ENCODE data around the gene FXYD2.
"Not testable (repeated sequence)": the region's sequence is repeated elsewhere in the genome, so short reads cannot be mapped to it uniquely, and the experiment has no call there.

The FXYD2 gene

DNA sequence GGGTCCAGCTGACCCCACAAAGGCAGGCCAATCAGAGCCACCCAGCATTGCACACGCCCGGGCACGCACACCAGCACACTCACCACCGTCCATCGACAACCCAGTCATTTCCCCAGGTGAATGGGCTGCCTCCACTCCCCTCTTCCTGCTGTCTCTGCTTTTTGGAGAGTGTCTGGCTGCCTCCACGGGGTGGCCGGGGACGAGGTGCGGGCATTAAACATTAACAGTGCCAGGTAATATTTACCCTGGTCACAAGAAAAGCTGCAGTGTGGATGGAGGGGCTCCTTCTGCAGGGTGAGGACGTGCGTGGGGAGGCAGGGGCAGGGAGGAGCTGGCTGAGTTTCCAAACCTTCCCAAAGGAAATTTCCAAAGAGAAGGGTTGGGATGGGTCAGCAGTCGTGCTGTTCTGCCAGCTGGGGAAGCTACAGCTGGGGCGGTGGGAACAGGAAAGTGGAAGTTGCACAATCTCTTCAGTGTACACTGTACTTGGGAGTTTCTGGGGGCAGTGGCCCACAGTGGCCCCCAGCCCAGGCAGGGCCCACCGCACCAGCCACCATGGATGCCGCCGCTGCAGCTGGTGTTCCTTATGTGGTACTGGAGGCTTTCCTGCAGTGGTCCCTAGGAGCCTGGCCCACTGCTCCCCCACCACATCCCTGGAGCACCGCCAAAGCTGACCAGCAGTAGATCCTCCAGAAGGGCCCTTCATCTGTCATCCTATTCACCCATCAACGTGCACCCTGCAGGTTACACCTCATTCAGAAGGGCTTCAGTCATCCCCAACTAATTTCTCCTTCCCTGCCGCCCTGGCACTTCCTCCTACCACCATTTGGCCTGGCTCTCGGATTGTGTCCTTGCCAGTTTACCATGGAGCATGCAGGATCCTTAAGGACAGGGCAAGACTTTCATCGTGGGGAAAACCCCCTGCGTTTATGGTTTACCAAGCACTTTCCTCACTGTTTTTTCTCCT lies at the start of gene FXYD2:
FXYD2 (minus strand) TSS at position 174 of the 967 bp plus-strand sequence; CDS start at position 108, 66 bp downstream.
- DNase-seq, result no peak

DNA sequence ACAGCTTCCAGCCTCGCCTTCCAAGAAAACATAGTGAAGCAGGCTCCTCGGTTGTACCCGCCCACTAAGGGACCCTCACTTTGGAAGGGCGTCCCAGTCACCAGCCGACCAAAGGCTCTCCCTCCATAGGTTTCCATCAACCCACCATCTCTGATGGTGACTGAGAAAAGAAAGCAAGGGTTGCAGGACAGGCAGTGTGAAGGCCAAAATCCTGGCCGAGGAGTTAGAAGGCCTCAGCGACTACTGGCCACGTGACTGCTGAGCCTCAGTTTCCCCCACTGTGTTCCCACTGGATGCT lies 49.2 kb upstream of the FXYD2 start:
- no peak for DNase-seq

GRCh38 chr11:117872975-117873827 lies 48.7 kb upstream of the FXYD2 start:
- DNase-seq, result no peak

DNA sequence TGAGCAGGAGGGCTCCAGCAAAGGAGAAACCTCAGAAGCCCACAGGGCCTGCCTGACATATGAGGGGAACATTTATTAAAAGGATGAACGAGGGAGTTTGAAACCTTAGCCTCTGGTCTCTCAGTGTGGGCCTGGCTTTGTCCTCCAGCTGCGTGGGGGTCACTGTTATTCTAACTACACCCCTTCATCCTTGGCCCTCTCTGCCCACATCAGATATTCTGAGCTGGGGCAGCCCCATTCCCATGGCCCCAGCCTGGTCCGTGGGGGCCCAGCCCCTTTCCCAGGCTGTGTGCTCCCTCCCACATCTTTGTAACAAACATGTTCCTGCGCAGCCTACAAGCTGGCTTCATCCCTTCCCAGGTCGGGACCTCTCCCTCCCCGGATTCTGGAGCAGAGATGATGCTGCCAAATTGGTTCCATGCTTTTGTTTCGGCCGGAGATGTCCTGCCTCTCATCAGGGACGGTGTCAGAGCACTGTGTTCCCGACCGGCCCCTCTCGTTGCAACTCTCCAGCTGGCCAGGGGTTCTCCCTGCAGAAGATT lies 47.9 kb upstream of the FXYD2 start:
- DNase-seq, result no peak

- no peak for DNase-seq
Measured at GRCh38 chr11:117871784-117872183, 47.2 kb upstream of the FXYD2 start.

DNA sequence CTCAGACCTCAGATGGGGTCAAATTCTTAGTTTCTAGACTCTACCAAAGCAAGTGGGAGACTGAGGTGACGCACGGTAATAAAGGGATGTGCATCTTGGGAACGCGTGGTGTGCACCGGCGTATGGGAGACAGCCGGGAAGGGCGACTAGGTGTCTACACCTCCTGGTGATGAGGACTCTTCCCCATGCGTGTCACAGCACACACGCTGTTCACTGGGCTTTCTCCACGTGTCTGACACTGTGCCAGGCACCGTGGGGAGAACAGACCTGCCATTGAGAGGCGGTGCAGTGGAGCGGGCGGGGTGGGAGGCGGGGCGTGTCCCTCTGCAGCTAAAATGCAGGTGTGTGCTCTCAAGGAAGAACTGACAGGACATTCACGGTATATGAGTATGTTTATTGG lies 46.6 kb upstream of the FXYD2 start:
- no peak for DNase-seq

DNA sequence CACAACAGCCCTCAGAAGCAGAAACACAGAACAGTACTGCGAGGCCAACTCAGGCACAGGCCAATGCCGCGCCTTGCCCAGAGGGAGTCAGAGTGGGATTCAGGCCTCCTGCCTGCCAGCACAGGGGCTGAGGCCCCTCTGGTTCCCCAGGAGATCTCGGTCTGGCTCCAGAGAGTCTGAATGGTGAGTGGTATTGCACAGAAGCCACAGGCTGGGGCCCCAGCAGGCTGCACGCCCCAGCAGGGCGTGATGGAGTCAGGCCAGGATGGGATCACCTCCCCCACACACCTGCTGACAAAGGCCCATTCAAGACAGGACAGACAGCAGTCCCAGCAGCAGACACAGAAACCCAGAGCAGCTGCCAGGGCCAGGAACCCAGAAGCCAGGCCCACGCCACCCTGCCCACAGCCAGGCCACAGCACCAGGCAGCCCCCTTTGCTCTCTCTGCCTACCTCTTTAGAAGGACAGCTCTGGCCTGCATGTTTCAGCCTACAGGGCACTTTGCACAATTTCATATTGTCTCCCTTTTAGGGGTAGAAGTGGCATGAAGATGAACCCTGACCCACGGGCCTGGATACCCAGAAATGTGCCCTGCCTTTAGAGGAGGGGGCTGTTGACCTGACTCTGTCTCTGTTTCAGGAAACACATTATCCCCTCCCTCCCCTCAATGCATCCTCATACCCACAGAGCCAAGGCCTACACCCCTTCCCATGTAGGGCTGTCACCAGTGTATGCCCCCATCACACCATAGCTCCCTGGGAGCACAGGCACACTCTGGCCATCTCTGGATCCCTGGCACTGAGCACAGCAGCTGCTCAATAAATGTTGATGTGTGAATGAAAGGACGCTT lies 45.8 kb upstream of the FXYD2 start:
- DNase-seq, result no peak

DNA sequence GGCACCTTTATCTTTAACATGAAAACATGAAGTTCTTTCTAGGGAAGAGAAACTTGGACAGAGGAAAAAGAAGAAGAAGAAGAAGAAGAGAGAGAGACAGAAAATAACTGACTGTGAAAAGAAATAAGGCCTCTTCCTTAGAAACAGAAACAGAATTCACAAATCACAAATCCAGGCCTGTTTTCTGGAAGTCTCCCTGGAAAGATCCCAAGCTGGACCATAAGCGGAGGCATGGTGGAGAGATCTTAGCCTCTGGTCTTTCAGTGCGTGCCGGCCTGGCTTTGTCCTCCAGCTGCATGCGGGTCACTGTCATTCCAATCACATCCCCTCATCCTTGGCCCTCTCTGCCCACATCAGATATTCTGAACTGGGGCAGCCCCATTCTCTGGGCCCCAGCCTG lies 45.1 kb upstream of the FXYD2 start:
- no peak for DNase-seq

DNA sequence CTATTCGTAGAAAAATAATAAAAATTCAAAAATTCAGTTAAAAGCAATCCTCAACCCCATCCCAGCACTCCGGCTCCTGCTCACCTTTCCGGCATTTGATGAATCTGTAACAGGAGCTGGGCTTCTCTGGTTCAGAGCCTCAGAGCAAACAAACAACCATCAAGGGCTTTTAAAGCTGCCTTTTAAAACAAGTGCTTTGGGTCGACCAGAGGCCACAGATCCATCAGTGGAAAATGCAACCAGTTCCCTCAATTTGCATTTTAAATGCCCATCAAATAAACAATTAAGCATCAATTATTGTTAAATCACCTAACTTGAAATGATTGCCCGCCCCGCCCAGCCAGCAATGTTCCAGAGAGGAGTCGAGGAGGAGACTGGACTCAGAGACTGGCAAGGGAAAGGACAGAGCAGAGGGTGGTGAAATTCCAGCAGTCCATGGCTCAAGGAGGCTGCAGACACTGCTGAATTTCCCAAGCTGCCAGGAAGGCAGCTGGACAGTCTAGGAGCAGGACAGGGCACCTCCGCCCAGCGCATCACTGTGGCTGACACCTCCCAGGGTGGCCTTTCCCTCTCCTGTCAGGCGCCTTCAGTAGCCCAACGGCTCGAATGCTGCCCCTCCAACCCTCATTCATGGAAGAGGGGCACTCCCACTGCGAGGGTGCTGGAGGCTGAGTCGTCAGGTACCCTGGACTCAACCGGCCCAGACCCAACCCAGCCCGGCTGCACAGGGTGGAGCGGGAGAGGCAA lies 44.4 kb upstream of the FXYD2 start:
- no peak for DNase-seq

GRCh38 chr11:117868088-117868487 lies 43.5 kb upstream of the FXYD2 start:
- DNase-seq, result no peak

DNA sequence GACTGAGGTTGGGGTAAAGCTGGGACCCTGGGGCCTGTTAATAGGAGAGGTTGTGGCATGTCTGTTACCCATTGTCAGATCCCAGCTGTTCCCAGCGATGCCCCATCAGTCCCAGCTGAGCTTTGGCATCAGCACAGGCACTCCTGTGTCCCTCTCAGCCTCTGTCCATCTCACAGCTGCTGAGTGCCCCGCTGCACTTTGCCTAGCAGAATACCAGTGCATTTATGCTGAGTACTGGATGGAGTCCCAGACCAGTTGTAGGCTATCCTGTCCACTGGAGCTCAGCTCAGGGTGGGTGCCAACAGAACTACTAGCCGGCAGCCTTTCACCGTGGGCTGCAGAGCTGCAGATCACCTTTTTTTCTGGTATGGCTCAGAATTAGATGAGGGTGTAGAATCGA lies 42.0 kb upstream of the FXYD2 start:
- no peak for DNase-seq

- not testable (repeated sequence) for DNase-seq
Measured at GRCh38 chr11:117865546-117865945, 41.0 kb upstream of the FXYD2 start.

DNA sequence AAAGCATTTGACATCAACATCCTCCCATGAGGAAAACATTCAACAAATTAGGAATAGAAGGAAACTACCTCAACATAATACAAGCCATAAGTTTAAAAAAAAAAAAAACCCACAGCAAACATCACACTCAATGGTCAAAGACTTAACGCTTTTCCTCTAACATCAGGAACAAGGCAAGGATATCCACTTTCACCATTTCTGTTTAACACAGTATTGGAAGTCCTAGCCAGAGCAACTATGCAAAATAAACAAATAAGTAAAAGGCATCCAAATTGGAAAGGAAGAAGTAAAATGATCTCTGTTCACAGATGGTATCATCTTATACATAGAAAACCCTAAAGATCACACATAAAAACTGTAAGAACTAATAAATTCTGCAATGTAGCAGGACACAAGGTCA lies 38.8 kb upstream of the FXYD2 start:
- no peak for DNase-seq

DNA sequence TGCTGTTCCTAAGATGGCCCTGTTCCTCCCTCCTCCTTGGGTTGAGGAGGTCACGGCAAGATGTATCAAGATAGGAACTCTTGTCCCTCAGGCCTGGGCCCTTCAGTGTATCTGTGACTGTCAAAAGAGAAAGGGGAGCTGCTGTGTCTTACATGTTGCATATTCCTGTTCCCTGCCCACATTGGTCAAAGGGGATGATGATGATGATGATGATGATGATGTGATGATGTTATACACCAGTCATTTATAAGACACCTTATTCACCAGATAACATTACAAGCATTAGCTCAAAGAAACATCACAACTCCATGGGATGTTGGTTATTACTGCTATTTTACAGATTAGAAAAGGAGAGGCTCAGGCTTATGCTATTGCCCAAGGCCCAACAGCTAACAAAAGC lies 38.2 kb upstream of the FXYD2 start:
- no peak for DNase-seq

GRCh38 chr11:117862019-117862725 lies 37.6 kb upstream of the FXYD2 start:
- no peak for DNase-seq

- no peak for DNase-seq
Measured at GRCh38 chr11:117861151-117862018, 36.8 kb upstream of the FXYD2 start.

DNA sequence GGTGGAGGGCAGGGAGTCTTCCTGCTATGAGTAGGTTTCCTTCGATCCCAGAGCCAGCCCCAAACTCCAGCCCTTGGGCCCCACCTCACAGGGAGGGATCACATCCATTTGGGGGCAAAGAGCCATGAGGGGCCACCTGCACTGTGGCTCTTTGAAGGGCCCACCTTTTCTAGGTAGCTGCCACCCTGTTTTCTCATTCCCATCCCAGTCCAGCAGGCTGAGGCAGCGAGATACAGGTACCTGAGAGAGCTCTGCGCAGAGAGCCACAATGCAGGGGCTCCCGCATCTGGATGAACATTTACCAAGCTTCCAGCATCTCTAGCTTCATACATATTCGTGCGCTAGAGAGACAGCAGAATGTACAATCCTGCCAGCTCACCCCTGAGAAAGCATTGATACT lies 35.6 kb upstream of the FXYD2 start:
- no peak for DNase-seq

- DNase-seq, result no peak
Measured at GRCh38 chr11:117859488-117860112, 35.1 kb upstream of the FXYD2 start.

GRCh38 chr11:117859061-117859460 lies 34.5 kb upstream of the FXYD2 start:
- DNase-seq, result no peak

Data from T1000 (cell line).